ENCODE data around the gene DGCR8.

DGCR8 gene

GRCh38 chr22:20141186-20142077 lies 61.4 kb downstream of the DGCR8 start:
- Mint-ChIP-seq H3K4me1 (ENCODE audit: low read depth) (peaks cover 21% of the 10 kb centered on the region), H3K27me3 (no peaks in the 10 kb centered on the region), H3K9me3 (no peaks in the 10 kb centered on the region), H3K27ac (no peak overlapping the region), H3K4me3 (no peak overlapping the region), H3K36me3 (ENCODE audit: low read depth) (peaks cover 71% of the 10 kb centered on the region)
- intact Hi-C loops (cut with micrococcal nuclease), result no loop called here

GRCh38 chr22:20142711-20143621 lies 62.9 kb downstream of the DGCR8 start:
- Mint-ChIP-seq H3K27ac (no peak overlapping the region), H3K36me3 (ENCODE audit: low read depth) (peaks cover 71% of the 10 kb centered on the region), H3K4me3 (no peak overlapping the region), H3K27me3 (no peaks in the 10 kb centered on the region), H3K4me1 (ENCODE audit: low read depth) (peaks cover 6% of the 10 kb centered on the region), H3K9me3 (no peaks in the 10 kb centered on the region)
- intact Hi-C loops (cut with micrococcal nuclease), result no loop called here

GRCh38 chr22:20143883-20144665 lies 64.0 kb downstream of the DGCR8 start:
- Mint-ChIP-seq H3K36me3 (ENCODE audit: low read depth) (peaks cover 69% of the 10 kb centered on the region), H3K27me3 (no peaks in the 10 kb centered on the region), H3K27ac (no peak overlapping the region), H3K4me1 (ENCODE audit: low read depth) (no peaks in the 10 kb centered on the region), H3K4me3 (no peak overlapping the region), H3K9me3 (no peaks in the 10 kb centered on the region)
- intact Hi-C loops (cut with micrococcal nuclease), result no loop called here

- Mint-ChIP-seq H3K36me3 (ENCODE audit: low read depth) (peaks cover 57% of the 10 kb centered on the region), H3K27me3 (no peaks in the 10 kb centered on the region), H3K27ac (no peak overlapping the region), H3K9me3 (no peaks in the 10 kb centered on the region), H3K4me1 (ENCODE audit: low read depth) (no peaks in the 10 kb centered on the region), H3K4me3 (no peak overlapping the region)
- intact Hi-C loops (cut with micrococcal nuclease), result no loop called here
Measured at GRCh38 chr22:20145206-20145831, 65.3 kb downstream of the DGCR8 start.

GRCh38 chr22:20145832-20146223 lies 65.8 kb downstream of the DGCR8 start:
- Mint-ChIP-seq H3K27ac (no peak overlapping the region), H3K27me3 (no peaks in the 10 kb centered on the region), H3K9me3 (no peaks in the 10 kb centered on the region), H3K4me1 (ENCODE audit: low read depth) (no peaks in the 10 kb centered on the region), H3K36me3 (ENCODE audit: low read depth) (peaks cover 52% of the 10 kb centered on the region), H3K4me3 (no peak overlapping the region)
- intact Hi-C loops (cut with micrococcal nuclease), result no loop called here

- intact Hi-C loops (cut with micrococcal nuclease), result no loop called here
- Mint-ChIP-seq H3K9me3 (no peaks in the 10 kb centered on the region), H3K27ac (no peak overlapping the region), H3K4me1 (ENCODE audit: low read depth) (no peaks in the 10 kb centered on the region), H3K27me3 (no peaks in the 10 kb centered on the region), H3K4me3 (no peak overlapping the region), H3K36me3 (ENCODE audit: low read depth) (peaks cover 42% of the 10 kb centered on the region)
Measured at GRCh38 chr22:20146777-20147176, 66.7 kb downstream of the DGCR8 start.

- H3K27ac Mint-ChIP-seq, result no peak overlapping the region
- no peak overlapping the region for H3K4me3 Mint-ChIP-seq
- peaks cover 36% of the 10 kb centered on the region for H3K36me3 Mint-ChIP-seq (ENCODE audit: low read depth)
Measured at GRCh38 chr22:20147237-20147988, 67.4 kb downstream of the DGCR8 start.

GRCh38 chr22:20148414-20148813 lies 68.4 kb downstream of the DGCR8 start:
- Mint-ChIP-seq H3K4me1 (ENCODE audit: low read depth) (no peaks in the 10 kb centered on the region), H3K9me3 (no peaks in the 10 kb centered on the region), H3K36me3 (ENCODE audit: low read depth) (peaks cover 26% of the 10 kb centered on the region), H3K4me3 (no peak overlapping the region), H3K27me3 (peaks cover 2% of the 10 kb centered on the region), H3K27ac (no peak overlapping the region)
- intact Hi-C loops (cut with micrococcal nuclease), result no loop called here

More at GRCh38 chr22:20147237-20147988, 67.4 kb downstream of the DGCR8 start:
- no peaks in the 10 kb centered on the region for H3K9me3 Mint-ChIP-seq
- intact Hi-C loops (cut with micrococcal nuclease), result no loop called here
- no peaks in the 10 kb centered on the region for H3K4me1 Mint-ChIP-seq (ENCODE audit: low read depth)
- peaks cover 2% of the 10 kb centered on the region for H3K27me3 Mint-ChIP-seq

GRCh38 chr22:20149257-20150250 lies 69.5 kb downstream of the DGCR8 start:
- Mint-ChIP-seq H3K4me1 (ENCODE audit: low read depth) (no peaks in the 10 kb centered on the region), H3K27ac (no peak overlapping the region), H3K36me3 (ENCODE audit: low read depth) (peaks cover 14% of the 10 kb centered on the region), H3K27me3 (peaks cover 9% of the 10 kb centered on the region), H3K9me3 (no peaks in the 10 kb centered on the region), H3K4me3 (no peak overlapping the region)
- intact Hi-C loops (cut with micrococcal nuclease), result no loop called here

- Mint-ChIP-seq H3K4me3 (no peak within 1 kb of the TSS), H3K36me3 (ENCODE audit: low read depth) (peaks cover 4% of the 10 kb centered on the region), H3K9me3 (no peaks in the 10 kb centered on the region), H3K27me3 (peaks cover 11% of the 10 kb centered on the region), H3K4me1 (ENCODE audit: low read depth) (no peaks in the 10 kb centered on the region), H3K27ac (no peak within 1 kb of the TSS)
- intact Hi-C loops (cut with micrococcal nuclease), result no loop called here
Measured at GRCh38 chr22:20150381-20151275, 70.6 kb downstream of the DGCR8 start, which contains the start of gene CCDC188. Gene CCDC188, minus strand, starts transcription at chr22:20151055. Its CDS starts 69 bp downstream, at chr22:20150986.

- H3K4me3 Mint-ChIP-seq, result no peak overlapping the region
- no peaks in the 10 kb centered on the region for H3K9me3 Mint-ChIP-seq
- H3K36me3 Mint-ChIP-seq (ENCODE audit: low read depth), result no peaks in the 10 kb centered on the region
- peaks cover 11% of the 10 kb centered on the region for H3K27me3 Mint-ChIP-seq
- H3K27ac Mint-ChIP-seq, result no peak overlapping the region
- H3K4me1 Mint-ChIP-seq (ENCODE audit: low read depth), result no peaks in the 10 kb centered on the region
- intact Hi-C loops (cut with micrococcal nuclease), result no loop called here
Measured at GRCh38 chr22:20151276-20151588, 71.2 kb downstream of the DGCR8 start.
